GM18861 (cell line): Measurements from ENCODE around the gene AGAP3.

Experiments
- ATAC-seq: cut with Tn5 transposase; IDR thresholded peaks from one replicate; pipeline ENCODE4 v1.9.1; 2021; ENCODE audit not compliant: unreplicated experiment

The AGAP3 gene

GRCh38 chr7:151073990-151074389 is 12.3 kb upstream of the AGAP3 start:
- ATAC-seq = no peak

- no peak for ATAC-seq
These were observed 11.2 kb upstream of the AGAP3 start for GRCh38 chr7:151074817-151075661.

GRCh38 chr7:151075662-151075971 is 10.7 kb upstream of the AGAP3 start:
- no peak for ATAC-seq

GRCh38 chr7:151075978-151076426 is 10.3 kb upstream of the AGAP3 start:
- ATAC-seq = no peak

GRCh38 chr7:151076863-151077704 is 9.2 kb upstream of the AGAP3 start:
- ATAC-seq = no peak

GRCh38 chr7:151077705-151078232 is 8.5 kb upstream of the AGAP3 start:
- no peak for ATAC-seq

GRCh38 chr7:151078233-151079040 is 7.8 kb upstream of the AGAP3 start:
- no peak for ATAC-seq

GRCh38 chr7:151079199-151079910 is 6.9 kb upstream of the AGAP3 start:
- no peak for ATAC-seq

GRCh38 chr7:151080067-151080521 is 6.2 kb upstream of the AGAP3 start:
- no peak for ATAC-seq

GRCh38 chr7:151080522-151081169 is 5.6 kb upstream of the AGAP3 start, which contains the start of gene FASTK:
TSS of gene FASTK (minus strand) at chr7:151080809. CDS start at chr7:151080766, 43 bp downstream.
- ATAC-seq = peak; percentile 70

GRCh38 chr7:151081170-151082101 is 4.8 kb upstream of the AGAP3 start:
- no peak for ATAC-seq

- ATAC-seq = no peak
These were observed 3.9 kb upstream of the AGAP3 start for GRCh38 chr7:151082141-151083070.

GRCh38 chr7:151083071-151083823 is 3.0 kb upstream of the AGAP3 start, which contains the start of gene TMUB1:
TSS of gene TMUB1 (minus strand) at chr7:151083493. CDS start at chr7:151082563, 930 bp downstream.
- ATAC-seq = peak; percentile 36

GRCh38 chr7:151083824-151084160 is 2.5 kb upstream of the AGAP3 start:
- ATAC-seq = no peak

- ATAC-seq = no peak
These were observed 965 bp upstream of the AGAP3 start for GRCh38 chr7:151085329-151085690.

GRCh38 chr7:151086802-151087244 is 548 bp downstream of the AGAP3 start:
- ATAC-seq = no peak
